Caco-2 (cell line): ENCODE data around the gene KCNC4. TPM values are rescaled to one million over a fixed set of nuclear protein-coding genes. Genes with fewer than 3 reads are reported as not detected.

Source experiments
- BruUV-seq: library from RNA; stranded (reverse); fragments of 400-500 nt; replicated peaks from 2 replicates; lab custom pipeline; 2021; lab: Mats Ljungman, UMichigan
- CTCF ChIA-PET: fragments of 300-600 bp; sonication (Branson Sonifier 250); formaldehyde crosslinking; loops from one replicate; lab custom pipeline; 2022; ENCODE audit warnings: antibody characterized with exemption; lab: Charles Lee
- POLR2A ChIA-PET: fragments of 300-600 bp; sonication (Branson Sonifier 250); formaldehyde crosslinking; loops from one replicate; lab custom pipeline; 2022; ENCODE audit warnings: antibody characterized with exemption; lab: Charles Lee
- DNase-seq, 2 experiments: peaks; one replicate each; pipeline versions ENCODE4 v3.0.0 to v3.0.0-alpha.2; 2020 to 2022
- H3K27me3 ChIP-seq: replicated peaks from 2 replicates; pipeline ENCODE4 v1.6.0; 2011; ENCODE audit warnings: low read length; ENCODE audit not compliant: control insufficient read depth, insufficient read depth
- H3K36me3 ChIP-seq: 2 replicates; pipeline ENCODE4 v1.5.1; 2011; ENCODE audit warnings: low read length; ENCODE audit not compliant: control insufficient read depth, insufficient read depth
- H3K4me1 ChIP-seq: fragments of 250-450 bp; sonication (Bioruptor Pico); 2 replicates; pipeline ENCODE4 v1.5.1; 2020; ENCODE audit warnings: mild to moderate bottlenecking
- H3K4me3 ChIP-seq: 2 replicates; pipeline ENCODE4 v1.5.1; 2011; ENCODE audit warnings: low read depth, mild to moderate bottlenecking, control low read depth, low read length
- H3K9me3 ChIP-seq: fragments of 250-450 bp; sonication (Bioruptor Pico); 2 replicates; pipeline ENCODE4 v1.5.1; 2020; ENCODE audit warnings: mild to moderate bottlenecking, moderate library complexity
- H3K27ac Mint-ChIP-seq: one replicate; pipeline ENCODE4 v1.8.0; 2022; ENCODE audit warnings: mixed read lengths; ENCODE audit not compliant: unreplicated experiment
- H3K27me3 Mint-ChIP-seq: one replicate; pipeline ENCODE4 v1.8.0; 2022; ENCODE audit warnings: mixed read lengths; ENCODE audit not compliant: insufficient read depth, unreplicated experiment
- H3K36me3 Mint-ChIP-seq: one replicate; pipeline ENCODE4 v1.8.0; 2022; ENCODE audit warnings: mild to moderate bottlenecking, mixed read lengths; ENCODE audit not compliant: insufficient read depth, unreplicated experiment
- H3K4me1 Mint-ChIP-seq: one replicate; pipeline ENCODE4 v1.8.0; 2022; ENCODE audit warnings: low read depth, mixed read lengths; ENCODE audit not compliant: unreplicated experiment
- H3K4me3 Mint-ChIP-seq: one replicate; pipeline ENCODE4 v1.8.0; 2022; ENCODE audit warnings: mild to moderate bottlenecking, moderate library complexity, mixed read lengths; ENCODE audit not compliant: unreplicated experiment
- H3K9me3 Mint-ChIP-seq: one replicate; pipeline ENCODE4 v1.8.0; 2022; ENCODE audit warnings: mixed read lengths; ENCODE audit not compliant: unreplicated experiment
- CTCF ChIP-seq, 2 experiments: fragments of 200-600 bp in 1 of 2; IDR thresholded peaks; 1 replicate in 1 of 2; 2 replicates in 1 of 2; pipeline versions ENCODE4 v1.5.1 to v1.8.0; 2011 to 2022; ENCODE audit warnings: antibody characterized with exemption in 1 of 2, control low read depth in 1 of 2, inconsistent platforms in 1 of 2, low read depth in 1 of 2, low read length in 1 of 2, mild to moderate bottlenecking in 1 of 2, moderate library complexity in 1 of 2; ENCODE audit not compliant: insufficient read depth in 1 of 2, severe bottlenecking in 1 of 2, unreplicated experiment in 1 of 2
- intact Hi-C: fragments of 100-400 bp; cut with micrococcal nuclease; formaldehyde crosslinking; loops from one replicate; pipeline ENCODE4 v1.10.0; 2022; ENCODE audit not compliant: unreplicated experiment
- total RNA-seq: library from RNA; stranded (reverse); gene quantifications from 2 replicates; pipeline ENCODE4 v1.2.3, GENCODE V29; 2022

Gene KCNC4
- total RNA-seq, 1 experiment from 2014 or later = 5.3 TPM

GRCh38 chr1:110196917-110197765 is 13.0 kb upstream of the KCNC4 start:
- CTCF ChIA-PET = interaction anchor here (0.6 to 1.1 kb wide), 12 partner anchors 11 to 422 kb away, joined by 3 to 17 read pairs (median 6); partner anchors contain the start of gene RBM15
- intact Hi-C loops = no loop called here
- no peaks in the 10 kb centered on the region for H3K9me3 Mint-ChIP-seq
- Histone ChIP-seq H3K4me3 (no peak overlapping the region), H3K9me3 (no peaks in the 10 kb centered on the region), H3K4me1 (no peaks in the 10 kb centered on the region), H3K27me3 (no peaks in the 10 kb centered on the region), H3K36me3 (no peaks in the 10 kb centered on the region)
- POLR2A ChIA-PET = no interaction called here
- peak; percentile 68 to 76 for TF ChIP-seq CTCF (IDR thresholded peaks at IDR 0.05; ENCODE audit: insufficient read depth in 1 of 2, low read depth in 1 of 2, low read length in 1 of 2, severe bottlenecking in 1 of 2, unreplicated experiment in 1 of 2)
- no TSS peak for BruUV-seq
- no peaks in the 10 kb centered on the region for H3K4me1 Mint-ChIP-seq
- peak; percentile 56 to 57 for DNase-seq
- no peaks in the 10 kb centered on the region for H3K36me3 Mint-ChIP-seq
- H3K27ac Mint-ChIP-seq = no peak overlapping the region
- H3K27me3 Mint-ChIP-seq = no peaks in the 10 kb centered on the region
- no peak overlapping the region for H3K4me3 Mint-ChIP-seq

- Mint-ChIP-seq H3K9me3 (no peaks in the 10 kb centered on the region), H3K4me3 (no peak overlapping the region), H3K4me1 (no peaks in the 10 kb centered on the region), H3K27ac (no peak overlapping the region), H3K27me3 (no peaks in the 10 kb centered on the region), H3K36me3 (no peaks in the 10 kb centered on the region)
- BruUV-seq = no TSS peak
- H3K27me3 ChIP-seq = no peaks in the 10 kb centered on the region
- no peaks in the 10 kb centered on the region for H3K4me1 ChIP-seq
- intact Hi-C loops = no loop called here
- no peak for TF ChIP-seq CTCF (IDR thresholded peaks at IDR 0.05; ENCODE audit: insufficient read depth in 1 of 2, low read depth in 1 of 2, low read length in 1 of 2, severe bottlenecking in 1 of 2, unreplicated experiment in 1 of 2)
- no peak overlapping the region for H3K4me3 ChIP-seq
- H3K9me3 ChIP-seq = no peaks in the 10 kb centered on the region
- no peak for DNase-seq
- no peaks in the 10 kb centered on the region for H3K36me3 ChIP-seq
- POLR2A ChIA-PET = no interaction called here
- CTCF ChIA-PET = no interaction called here
These were observed 12.0 kb upstream of the KCNC4 start for GRCh38 chr1:110197905-110198629.

GRCh38 chr1:110198746-110199145 is 11.4 kb upstream of the KCNC4 start:
- no peaks in the 10 kb centered on the region for H3K27me3 Mint-ChIP-seq
- DNase-seq = no peak
- H3K36me3 Mint-ChIP-seq = no peaks in the 10 kb centered on the region
- no TSS peak for BruUV-seq
- ChIA-PET POLR2A (no interaction called here), CTCF (no interaction called here)
- H3K36me3 ChIP-seq = no peaks in the 10 kb centered on the region
- intact Hi-C loops = no loop called here
- H3K27me3 ChIP-seq = no peaks in the 10 kb centered on the region
- H3K9me3 ChIP-seq = no peaks in the 10 kb centered on the region
- no peaks in the 10 kb centered on the region for H3K4me1 Mint-ChIP-seq
- no peaks in the 10 kb centered on the region for H3K4me1 ChIP-seq
- H3K4me3 ChIP-seq = no peak overlapping the region
- H3K27ac Mint-ChIP-seq = no peak overlapping the region
- no peaks in the 10 kb centered on the region for H3K9me3 Mint-ChIP-seq
- no peak for TF ChIP-seq CTCF (IDR thresholded peaks at IDR 0.05; ENCODE audit: insufficient read depth in 1 of 2, low read depth in 1 of 2, low read length in 1 of 2, severe bottlenecking in 1 of 2, unreplicated experiment in 1 of 2)
- H3K4me3 Mint-ChIP-seq = no peak overlapping the region
